HG02678 (cell line): ENCODE data around the gene MYH15.

Source experiments
- ATAC-seq: cut with Tn5 transposase; IDR thresholded peaks from one replicate; pipeline ENCODE4 v1.9.1; 2021; ENCODE audit warnings: mild to moderate bottlenecking, moderate library complexity; ENCODE audit not compliant: unreplicated experiment

The MYH15 gene

GRCh38 chr3:108420926-108421325, 89.5 kb downstream of the MYH15 start:
- ATAC-seq: no peak

GRCh38 chr3:108416111-108416869, 94.1 kb downstream of the MYH15 start:
- ATAC-seq: no peak

GRCh38 chr3:108415661-108416060, 94.7 kb downstream of the MYH15 start:
- no peak for ATAC-seq

GRCh38 chr3:108414007-108414406, 96.4 kb downstream of the MYH15 start:
- ATAC-seq: no peak

GRCh38 chr3:108412121-108412750, 98.2 kb downstream of the MYH15 start:
- no peak for ATAC-seq

GRCh38 chr3:108410531-108410984, 99.8 kb downstream of the MYH15 start:
- no peak for ATAC-seq

GRCh38 chr3:108409800-108410178, 100.6 kb downstream of the MYH15 start:
- no peak for ATAC-seq

GRCh38 chr3:108408883-108409799, 101.3 kb downstream of the MYH15 start:
- ATAC-seq: no peak

- ATAC-seq: no peak
These were observed 102.5 kb downstream of the MYH15 start for GRCh38 chr3:108407886-108408285.

GRCh38 chr3:108406661-108407206, 103.7 kb downstream of the MYH15 start:
- ATAC-seq: peak; percentile 95

- peak; percentile 19 for ATAC-seq
These were observed 104.2 kb downstream of the MYH15 start for GRCh38 chr3:108406063-108406660.

- ATAC-seq: no peak
These were observed 106.0 kb downstream of the MYH15 start for GRCh38 chr3:108404368-108404767.

- ATAC-seq: no peak
These were observed 106.6 kb downstream of the MYH15 start for GRCh38 chr3:108403686-108404345.

GRCh38 chr3:108403198-108403597, 107.2 kb downstream of the MYH15 start:
- no peak for ATAC-seq

- ATAC-seq: no peak
These were observed 108.6 kb downstream of the MYH15 start for GRCh38 chr3:108401836-108402235.

- ATAC-seq: no peak
These were observed 111.9 kb downstream of the MYH15 start for GRCh38 chr3:108398510-108398909.

GRCh38 chr3:108396336-108396735, 114.1 kb downstream of the MYH15 start:
- ATAC-seq: no peak

GRCh38 chr3:108394563-108394962, 115.8 kb downstream of the MYH15 start:
- ATAC-seq: no peak

- no peak for ATAC-seq
These were observed 116.4 kb downstream of the MYH15 start for GRCh38 chr3:108394016-108394415.
